Measurements from ENCODE around the gene OTP.

OTP gene

GRCh38 chr5:77640589-77641396 lies 2.3 kb upstream of the OTP start:
- no peak for DNase-seq (ENCODE audit: low read depth, low spot score)

- DNase-seq (ENCODE audit: low read depth, low spot score), result no peak
Measured at GRCh38 chr5:77638763-77639671, 504 bp upstream of the OTP start.

- DNase-seq (ENCODE audit: low read depth, low spot score), result no peak
Measured at GRCh38 chr5:77637170-77637997, 1.1 kb downstream of the OTP start.

GRCh38 chr5:77636641-77637169 lies 1.8 kb downstream of the OTP start:
- no peak for DNase-seq (ENCODE audit: low read depth, low spot score)

GRCh38 chr5:77635917-77636640 lies 2.4 kb downstream of the OTP start:
- DNase-seq (ENCODE audit: low read depth, low spot score), result no peak

- no peak for DNase-seq (ENCODE audit: low read depth, low spot score)
Measured at GRCh38 chr5:77635067-77635916, 3.2 kb downstream of the OTP start.

- DNase-seq (ENCODE audit: low read depth, low spot score), result no peak
Measured at GRCh38 chr5:77633709-77634108, 4.8 kb downstream of the OTP start.

- no peak for DNase-seq (ENCODE audit: low read depth, low spot score)
Measured at GRCh38 chr5:77633207-77633675, 5.3 kb downstream of the OTP start.

GRCh38 chr5:77632526-77633206 lies 5.8 kb downstream of the OTP start:
- DNase-seq (ENCODE audit: low read depth, low spot score), result no peak

- DNase-seq (ENCODE audit: low read depth, low spot score), result no peak
Measured at GRCh38 chr5:77630114-77630680, 8.3 kb downstream of the OTP start.

GRCh38 chr5:77629509-77630113 lies 8.9 kb downstream of the OTP start:
- no peak for DNase-seq (ENCODE audit: low read depth, low spot score)

GRCh38 chr5:77628840-77629508 lies 9.5 kb downstream of the OTP start:
- no peak for DNase-seq (ENCODE audit: low read depth, low spot score)

GRCh38 chr5:77627869-77628674 lies 10.4 kb downstream of the OTP start:
- no peak for DNase-seq (ENCODE audit: low read depth, low spot score)

- DNase-seq (ENCODE audit: low read depth, low spot score), result no peak
Measured at GRCh38 chr5:77623203-77623740, 15.2 kb downstream of the OTP start.

- DNase-seq (ENCODE audit: low read depth, low spot score), result no peak
Measured at GRCh38 chr5:77621440-77621839, 17.1 kb downstream of the OTP start.

- DNase-seq (ENCODE audit: low read depth, low spot score), result no peak
Measured at GRCh38 chr5:77620405-77620804, 18.1 kb downstream of the OTP start.

- no peak for DNase-seq (ENCODE audit: low read depth, low spot score)
Measured at GRCh38 chr5:77616920-77617319, 21.6 kb downstream of the OTP start.
